Measurements from ENCODE around the gene OGFOD2.

- TF ChIP-seq SMAD3 (CRISPR knock-in tag; IDR thresholded peaks at IDR 0.05), result no peak
- no peak for TF ChIP-seq NR2F2 (IDR thresholded peaks at IDR 0.05; ENCODE audit: borderline replicate concordance, low read depth)
- TF ChIP-seq ZFX (CRISPR knock-in tag; IDR thresholded peaks at IDR 0.05; ENCODE audit: low read depth), result no peak
- TF ChIP-seq CTCF (CRISPR knock-in tag; IDR thresholded peaks at IDR 0.05), result no peak
- no peak for TF ChIP-seq KLF16 (CRISPR knock-in tag; IDR thresholded peaks at IDR 0.05)
- no peak for TF ChIP-seq POLR2A (IDR thresholded peaks at IDR 0.05; ENCODE audit: insufficient read depth in 1 of 2, low read depth in 2 of 2, low read length in 2 of 2)
- no peak for TF ChIP-seq ZNF18 (CRISPR knock-in tag; IDR thresholded peaks at IDR 0.05; ENCODE audit: insufficient replicate concordance)
- TF ChIP-seq NFRKB (IDR thresholded peaks at IDR 0.05), result no peak
- no peak for TF ChIP-seq POLR2AphosphoS5 (IDR thresholded peaks at IDR 0.05; ENCODE audit: low read depth, low read length)
These were observed 44.7 kb downstream of the OGFOD2 start for GRCh38 chr12:123019841-123020138.

All from HepG2 (cell line).